GM23338 (cell line): ENCODE measurements around the gene ITGB5. TPM values are rescaled to one million over a fixed set of nuclear protein-coding genes. Genes with fewer than 3 reads are reported as not detected.

Experiments used
- ATAC-seq: fragments of 200-7000 bp; cut with Tn5 transposase; 3 replicates; pipeline ENCODE4 v1.9.1; 2020
- DNase-seq: peaks from one replicate; pipeline ENCODE4 v3.0.0-alpha.2; 2015; ENCODE audit warnings: low spot score
- H2AFZ ChIP-seq: fragments of 200-600 bp; sonication (generic); 2 replicates; pipeline ENCODE4 v1.8.0; 2016; ENCODE audit warnings: antibody characterized with exemption, mild to moderate bottlenecking, moderate library complexity
- H3F3A ChIP-seq: fragments of 200-600 bp; sonication (generic); replicated peaks from 2 replicates; pipeline ENCODE4 v1.8.0; 2017; ENCODE audit warnings: antibody characterized with exemption, mixed run types, low read depth
- H3K27ac ChIP-seq: fragments of 200-600 bp; sonication (generic); 2 replicates; pipeline ENCODE4 v1.6.1; 2016; ENCODE audit warnings: low read depth
- H3K27me3 ChIP-seq: fragments of 200-600 bp; sonication (generic); 2 replicates; pipeline ENCODE4 v1.8.0; 2016; ENCODE audit warnings: mild to moderate bottlenecking, mixed run types, moderate library complexity; ENCODE audit not compliant: insufficient read depth
- H3K36me3 ChIP-seq: fragments of 200-600 bp; sonication (generic); 2 replicates; pipeline ENCODE4 v1.8.0; 2016; ENCODE audit warnings: mild to moderate bottlenecking; ENCODE audit not compliant: insufficient read depth
- H3K4me1 ChIP-seq: fragments of 200-600 bp; sonication (generic); 2 replicates; pipeline ENCODE4 v1.8.0; 2016; ENCODE audit warnings: mild to moderate bottlenecking, moderate library complexity; ENCODE audit not compliant: insufficient read depth
- H3K4me2 ChIP-seq: fragments of 200-600 bp; sonication (generic); 2 replicates; pipeline ENCODE4 v1.7.1; 2017; ENCODE audit warnings: mixed run types
- H3K4me3 ChIP-seq: fragments of 200-600 bp; sonication (generic); 2 replicates; pipeline ENCODE4 v1.6.1; 2016; ENCODE audit warnings: mixed run types
- H3K79me2 ChIP-seq: fragments of 200-600 bp; sonication (generic); replicated peaks from 2 replicates; pipeline ENCODE4 v1.8.0; 2017; ENCODE audit warnings: mild to moderate bottlenecking; ENCODE audit not compliant: insufficient read depth
- H3K9me2 ChIP-seq: fragments of 200-600 bp; sonication (generic); 2 replicates; pipeline ENCODE4 v1.8.0; 2017; ENCODE audit not compliant: insufficient read depth
- H4K20me1 ChIP-seq: fragments of 200-600 bp; sonication (generic); replicated peaks from 2 replicates; pipeline ENCODE4 v1.8.0; 2017; ENCODE audit warnings: mild to moderate bottlenecking; ENCODE audit not compliant: insufficient read depth
- H3K27ac Mint-ChIP-seq: 2 replicates; pipeline ENCODE4 v1.8.0; 2020; ENCODE audit warnings: inconsistent platforms, mild to moderate bottlenecking, moderate library complexity, mixed read lengths
- H3K27me3 Mint-ChIP-seq: 3 replicates; pipeline ENCODE4 v1.8.0; 2022; ENCODE audit warnings: low read depth, mild to moderate bottlenecking, moderate library complexity, mixed read lengths, inconsistent platforms; ENCODE audit not compliant: insufficient read depth, poor library complexity
- H3K36me3 Mint-ChIP-seq: 3 replicates; pipeline ENCODE4 v1.8.0; 2021; ENCODE audit warnings: low read depth, mild to moderate bottlenecking, inconsistent platforms, moderate library complexity, mixed read lengths
- H3K4me1 Mint-ChIP-seq: 3 replicates; pipeline ENCODE4 v1.8.0; 2020; ENCODE audit warnings: mild to moderate bottlenecking, inconsistent platforms, mixed read lengths
- H3K4me3 Mint-ChIP-seq: 3 replicates; pipeline ENCODE4 v1.8.0; 2021; ENCODE audit warnings: moderate library complexity, mild to moderate bottlenecking, inconsistent platforms, mixed read lengths
- H3K9me3 Mint-ChIP-seq: 3 replicates; pipeline ENCODE4 v1.8.0; 2020; ENCODE audit warnings: moderate library complexity, mild to moderate bottlenecking, inconsistent platforms, mixed read lengths
- CREB1 ChIP-seq: fragments of 250-450 bp; sonication (Bioruptor Pico); IDR thresholded peaks from 2 replicates; pipeline ENCODE4 v1.5.0; 2020; ENCODE audit warnings: low read depth, mild to moderate bottlenecking, moderate library complexity
- CTCF ChIP-seq, 2 experiments: fragments of 200-600 bp in 1 of 2; sonication (generic) in 1 of 2; conservative IDR thresholded peaks; 2 replicates each; pipeline versions ENCODE4 v1.5.1 to v1.6.1; 2016 to 2017; ENCODE audit warnings: antibody characterized with exemption in 2 of 2, low read depth in 2 of 2, mild to moderate bottlenecking in 2 of 2, moderate library complexity in 1 of 2
- EZH2 ChIP-seq: fragments of 200-600 bp; sonication (generic); IDR thresholded peaks from one replicate; pipeline ENCODE4 v1.8.0; 2017; ENCODE audit warnings: antibody characterized with exemption, mild to moderate bottlenecking, low read depth; ENCODE audit not compliant: unreplicated experiment
- EZH2phosphoT487 ChIP-seq: fragments of 200-600 bp; sonication (generic); IDR thresholded peaks from one replicate; pipeline ENCODE4 v1.8.1; 2018; ENCODE audit warnings: antibody characterized with exemption; ENCODE audit not compliant: unreplicated experiment
- JUNB ChIP-seq: IDR thresholded peaks from one replicate; pipeline ENCODE4 v1.6.1; 2016; ENCODE audit warnings: antibody characterized with exemption; ENCODE audit not compliant: unreplicated experiment
- NANOG ChIP-seq: IDR thresholded peaks from 2 replicates; pipeline ENCODE4 v1.6.1; 2016; ENCODE audit warnings: antibody characterized with exemption, borderline replicate concordance
- POLR2AphosphoS5 ChIP-seq: IDR thresholded peaks from 2 replicates; pipeline ENCODE4 v1.6.1; 2016; ENCODE audit warnings: antibody characterized with exemption, low read depth
- STAT1 ChIP-seq: IDR thresholded peaks from one replicate; pipeline ENCODE4 v1.6.1; 2016; ENCODE audit warnings: antibody characterized with exemption; ENCODE audit not compliant: unreplicated experiment
- ZNF114 ChIP-seq: fragments of 250-450 bp; sonication (Bioruptor Pico); IDR thresholded peaks from 2 replicates; pipeline ENCODE4 v1.5.0; 2020; ENCODE audit warnings: mild to moderate bottlenecking, moderate library complexity
- ZNF331 ChIP-seq: fragments of 250-450 bp; sonication (Bioruptor Pico); IDR thresholded peaks from 2 replicates; pipeline ENCODE4 v1.5.0; 2020; ENCODE audit warnings: low read depth, mild to moderate bottlenecking, moderate library complexity
- polyA plus RNA-seq: library from polyadenylated mRNA; unstranded; fragments of >200 nt; fragmentation: Nextera tagmentation; extraction: Ambion mirVana; gene quantifications from 2 replicates; pipeline ENCODE4 v1.2.1, GENCODE V29; 2016
- total RNA-seq: library from RNA; depleted of rRNA; stranded (reverse); fragments of >200 nt; shearing (Covaris generic); gene quantifications from 2 replicates; pipeline ENCODE4 v1.2.3, GENCODE V29; 2014
- TF ChIP-seq, protein P1 (sequence below): fragments of 250-450 bp; sonication (Bioruptor Pico); IDR thresholded peaks from 2 replicates; pipeline ENCODE4 v1.5.0; 2020; ENCODE audit warnings: mild to moderate bottlenecking, moderate library complexity

The ITGB5 gene
- total and polyA plus RNA-seq, 2 experiments from 2014 or later = 68.2 to 269 TPM

GRCh38 chr3:124764746-124765145 lies 122.4 kb downstream of the ITGB5 start:
- H4K20me1 ChIP-seq = peaks cover 5% of the 10 kb centered on the region
- H3K27ac Mint-ChIP-seq = no peak overlapping the region
- no peak overlapping the region for H3K4me2 ChIP-seq
- H3K4me1 Mint-ChIP-seq = peaks cover 5% of the 10 kb centered on the region
- DNase-seq (no peak), ATAC-seq (no peak)
- no peak for TF ChIP-seq EZH2phosphoT487
- TF ChIP-seq, protein P1, sequence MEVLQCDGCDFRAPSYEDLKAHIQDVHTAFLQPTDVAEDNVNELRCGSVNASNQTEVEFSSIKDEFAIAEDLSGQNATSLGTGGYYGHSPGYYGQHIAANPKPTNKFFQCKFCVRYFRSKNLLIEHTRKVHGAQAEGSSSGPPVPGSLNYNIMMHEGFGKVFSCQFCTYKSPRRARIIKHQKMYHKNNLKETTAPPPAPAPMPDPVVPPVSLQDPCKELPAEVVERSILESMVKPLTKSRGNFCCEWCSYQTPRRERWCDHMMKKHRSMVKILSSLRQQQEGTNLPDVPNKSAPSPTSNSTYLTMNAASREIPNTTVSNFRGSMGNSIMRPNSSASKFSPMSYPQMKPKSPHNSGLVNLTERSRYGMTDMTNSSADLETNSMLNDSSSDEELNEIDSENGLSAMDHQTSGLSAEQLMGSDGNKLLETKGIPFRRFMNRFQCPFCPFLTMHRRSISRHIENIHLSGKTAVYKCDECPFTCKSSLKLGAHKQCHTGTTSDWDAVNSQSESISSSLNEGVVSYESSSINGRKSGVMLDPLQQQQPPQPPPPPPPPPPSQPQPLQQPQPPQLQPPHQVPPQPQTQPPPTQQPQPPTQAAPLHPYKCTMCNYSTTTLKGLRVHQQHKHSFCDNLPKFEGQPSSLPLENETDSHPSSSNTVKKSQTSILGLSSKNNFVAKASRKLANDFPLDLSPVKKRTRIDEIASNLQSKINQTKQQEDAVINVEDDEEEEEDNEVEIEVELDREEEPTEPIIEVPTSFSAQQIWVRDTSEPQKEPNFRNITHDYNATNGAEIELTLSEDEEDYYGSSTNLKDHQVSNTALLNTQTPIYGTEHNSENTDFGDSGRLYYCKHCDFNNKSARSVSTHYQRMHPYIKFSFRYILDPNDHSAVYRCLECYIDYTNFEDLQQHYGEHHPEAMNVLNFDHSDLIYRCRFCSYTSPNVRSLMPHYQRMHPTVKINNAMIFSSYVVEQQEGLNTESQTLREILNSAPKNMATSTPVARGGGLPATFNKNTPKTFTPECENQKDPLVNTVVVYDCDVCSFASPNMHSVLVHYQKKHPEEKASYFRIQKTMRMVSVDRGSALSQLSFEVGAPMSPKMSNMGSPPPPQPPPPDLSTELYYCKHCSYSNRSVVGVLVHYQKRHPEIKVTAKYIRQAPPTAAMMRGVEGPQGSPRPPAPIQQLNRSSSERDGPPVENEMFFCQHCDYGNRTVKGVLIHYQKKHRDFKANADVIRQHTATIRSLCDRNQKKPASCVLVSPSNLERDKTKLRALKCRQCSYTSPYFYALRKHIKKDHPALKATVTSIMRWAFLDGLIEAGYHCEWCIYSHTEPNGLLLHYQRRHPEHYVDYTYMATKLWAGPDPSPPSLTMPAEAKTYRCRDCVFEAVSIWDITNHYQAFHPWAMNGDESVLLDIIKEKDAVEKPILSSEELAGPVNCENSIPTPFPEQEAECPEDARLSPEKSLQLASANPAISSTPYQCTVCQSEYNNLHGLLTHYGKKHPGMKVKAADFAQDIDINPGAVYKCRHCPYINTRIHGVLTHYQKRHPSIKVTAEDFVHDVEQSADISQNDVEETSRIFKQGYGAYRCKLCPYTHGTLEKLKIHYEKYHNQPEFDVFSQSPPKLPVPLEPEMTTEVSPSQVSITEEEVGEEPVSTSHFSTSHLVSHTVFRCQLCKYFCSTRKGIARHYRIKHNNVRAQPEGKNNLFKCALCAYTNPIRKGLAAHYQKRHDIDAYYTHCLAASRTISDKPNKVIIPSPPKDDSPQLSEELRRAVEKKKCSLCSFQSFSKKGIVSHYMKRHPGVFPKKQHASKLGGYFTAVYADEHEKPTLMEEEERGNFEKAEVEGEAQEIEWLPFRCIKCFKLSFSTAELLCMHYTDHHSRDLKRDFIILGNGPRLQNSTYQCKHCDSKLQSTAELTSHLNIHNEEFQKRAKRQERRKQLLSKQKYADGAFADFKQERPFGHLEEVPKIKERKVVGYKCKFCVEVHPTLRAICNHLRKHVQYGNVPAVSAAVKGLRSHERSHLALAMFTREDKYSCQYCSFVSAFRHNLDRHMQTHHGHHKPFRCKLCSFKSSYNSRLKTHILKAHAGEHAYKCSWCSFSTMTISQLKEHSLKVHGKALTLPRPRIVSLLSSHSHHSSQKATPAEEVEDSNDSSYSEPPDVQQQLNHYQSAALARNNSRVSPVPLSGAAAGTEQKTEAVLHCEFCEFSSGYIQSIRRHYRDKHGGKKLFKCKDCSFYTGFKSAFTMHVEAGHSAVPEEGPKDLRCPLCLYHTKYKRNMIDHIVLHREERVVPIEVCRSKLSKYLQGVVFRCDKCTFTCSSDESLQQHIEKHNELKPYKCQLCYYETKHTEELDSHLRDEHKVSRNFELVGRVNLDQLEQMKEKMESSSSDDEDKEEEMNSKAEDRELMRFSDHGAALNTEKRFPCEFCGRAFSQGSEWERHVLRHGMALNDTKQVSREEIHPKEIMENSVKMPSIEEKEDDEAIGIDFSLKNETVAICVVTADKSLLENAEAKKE (CRISPR knock-in tag) = no peak
- TF ChIP-seq POLR2AphosphoS5 = no peak
- TF ChIP-seq EZH2 = no peak
- no peak for TF ChIP-seq NANOG
- no peak for TF ChIP-seq CREB1
- no peak for TF ChIP-seq JUNB
- no peak for TF ChIP-seq ZNF114 (CRISPR knock-in tag)
- no peak for TF ChIP-seq STAT1
- TF ChIP-seq CTCF (conservative IDR thresholded peaks at IDR 0.05; ENCODE audit: low read depth in 2 of 2) = no peak
- TF ChIP-seq ZNF331 (CRISPR knock-in tag) = no peak
- H3K4me1 ChIP-seq = 0 out of 2 replicates have a peak, but pooled peaks cover under 1% of the 10 kb centered on the region
- no peaks in the 10 kb centered on the region for H3K79me2 ChIP-seq
- peaks cover 31% of the 10 kb centered on the region; the same call in 1 of the 2 replicates for H3K36me3 ChIP-seq
- peaks cover 15% of the 10 kb centered on the region for H3K27me3 Mint-ChIP-seq
- H3K4me3 Mint-ChIP-seq = no peak overlapping the region
- no peak overlapping the region for H3K4me3 ChIP-seq
- H3K36me3 Mint-ChIP-seq = peaks cover 68% of the 10 kb centered on the region
- H3K27me3 ChIP-seq = no peaks in the 10 kb centered on the region
- H2AFZ ChIP-seq = no peak overlapping the region
- 0 out of 2 replicates have a peak, but pooled peaks cover 24% of the 10 kb centered on the region for H3F3A ChIP-seq
- H3K9me2 ChIP-seq = no peaks in the 10 kb centered on the region
- no peak overlapping the region for H3K27ac ChIP-seq
- H3K9me3 Mint-ChIP-seq = no peaks in the 10 kb centered on the region
